GM12865 (cell line): ENCODE measurements around the gene MRAS.

Experiments
- DNase-seq: peaks from one replicate; pipeline ENCODE4 v3.0.0; 2010; ENCODE audit warnings: low read depth
- H3K4me3 ChIP-seq: 2 replicates; pipeline ENCODE4 v1.5.1; 2011; ENCODE audit warnings: mild to moderate bottlenecking, low read depth, low read length, control low read depth
- TF ChIP-seq, protein P1 (sequence below): IDR thresholded peaks from 2 replicates; pipeline ENCODE4 v1.5.1; 2011; ENCODE audit warnings: low read length, control low read depth, low read depth, inconsistent platforms; ENCODE audit not compliant: insufficient read depth; ENCODE audit errors: missing control alignments

The MRAS gene

DNA sequence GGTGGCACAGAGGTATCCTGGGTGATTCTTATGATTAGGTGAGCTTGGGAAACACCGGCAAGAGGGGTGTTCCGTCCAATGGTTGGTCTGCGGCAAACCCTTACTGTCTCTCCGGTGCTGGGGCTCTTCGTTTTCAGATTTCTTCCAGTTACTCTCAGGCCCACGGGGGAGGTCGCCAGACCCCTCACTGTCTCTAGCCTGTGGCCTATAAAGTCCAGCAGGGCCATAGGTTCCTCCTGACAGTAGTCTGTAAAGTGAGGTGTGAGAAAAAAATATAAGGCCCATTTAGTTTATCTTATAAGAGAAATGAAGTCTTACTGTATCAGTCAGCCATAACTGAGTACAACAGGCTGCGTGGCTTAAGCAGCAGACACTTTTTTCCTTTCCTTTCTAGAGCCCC lies 87.5 kb downstream of the MRAS start:
- TF ChIP-seq, protein P1, sequence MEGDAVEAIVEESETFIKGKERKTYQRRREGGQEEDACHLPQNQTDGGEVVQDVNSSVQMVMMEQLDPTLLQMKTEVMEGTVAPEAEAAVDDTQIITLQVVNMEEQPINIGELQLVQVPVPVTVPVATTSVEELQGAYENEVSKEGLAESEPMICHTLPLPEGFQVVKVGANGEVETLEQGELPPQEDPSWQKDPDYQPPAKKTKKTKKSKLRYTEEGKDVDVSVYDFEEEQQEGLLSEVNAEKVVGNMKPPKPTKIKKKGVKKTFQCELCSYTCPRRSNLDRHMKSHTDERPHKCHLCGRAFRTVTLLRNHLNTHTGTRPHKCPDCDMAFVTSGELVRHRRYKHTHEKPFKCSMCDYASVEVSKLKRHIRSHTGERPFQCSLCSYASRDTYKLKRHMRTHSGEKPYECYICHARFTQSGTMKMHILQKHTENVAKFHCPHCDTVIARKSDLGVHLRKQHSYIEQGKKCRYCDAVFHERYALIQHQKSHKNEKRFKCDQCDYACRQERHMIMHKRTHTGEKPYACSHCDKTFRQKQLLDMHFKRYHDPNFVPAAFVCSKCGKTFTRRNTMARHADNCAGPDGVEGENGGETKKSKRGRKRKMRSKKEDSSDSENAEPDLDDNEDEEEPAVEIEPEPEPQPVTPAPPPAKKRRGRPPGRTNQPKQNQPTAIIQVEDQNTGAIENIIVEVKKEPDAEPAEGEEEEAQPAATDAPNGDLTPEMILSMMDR = no peak
- no peak overlapping the region for H3K4me3 ChIP-seq
- DNase-seq = no peak

DNA sequence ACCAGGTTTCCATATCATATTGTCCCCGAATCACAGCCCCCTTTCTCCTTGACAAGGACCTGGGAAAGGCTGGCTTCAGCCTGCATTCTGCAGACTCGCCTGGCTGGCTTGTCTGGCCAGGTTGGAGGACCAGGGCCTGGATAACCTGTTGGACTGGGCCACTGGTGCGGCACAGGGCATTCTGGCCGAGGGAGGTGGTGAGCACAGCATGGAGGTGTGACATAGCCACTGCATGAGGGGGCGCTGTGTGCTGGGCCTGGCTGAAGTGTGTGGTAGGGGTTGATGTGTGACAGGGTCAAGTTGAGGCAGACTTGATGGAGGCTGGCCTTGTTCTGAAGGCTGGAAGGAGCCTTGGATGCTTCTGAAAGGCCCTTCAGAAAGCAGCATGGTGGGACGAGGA lies 88.9 kb downstream of the MRAS start:
- TF ChIP-seq, protein P1 = no peak
- no peak overlapping the region for H3K4me3 ChIP-seq
- DNase-seq = no peak

DNA sequence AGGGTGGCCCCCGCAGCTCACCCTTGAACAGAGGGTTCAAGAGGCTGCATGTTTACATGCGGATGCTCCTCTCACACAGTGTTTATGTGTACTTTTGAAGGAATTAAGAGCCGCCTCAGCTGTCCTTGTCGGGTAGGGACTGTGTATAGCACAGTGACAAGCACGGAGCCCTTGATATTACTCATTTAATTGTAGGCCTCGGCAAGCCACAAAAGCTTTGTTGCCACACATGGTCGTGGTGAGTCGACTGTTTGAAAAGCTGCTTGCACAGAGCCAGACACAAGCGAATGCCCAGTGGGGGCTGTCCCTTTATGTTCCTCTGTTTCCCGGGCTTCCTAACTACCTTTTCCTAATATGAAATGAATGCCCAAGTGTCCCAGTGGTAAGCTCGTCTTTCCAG lies 90.5 kb downstream of the MRAS start:
- DNase-seq = no peak
- no peak overlapping the region for H3K4me3 ChIP-seq
- TF ChIP-seq, protein P1 = no peak

DNA sequence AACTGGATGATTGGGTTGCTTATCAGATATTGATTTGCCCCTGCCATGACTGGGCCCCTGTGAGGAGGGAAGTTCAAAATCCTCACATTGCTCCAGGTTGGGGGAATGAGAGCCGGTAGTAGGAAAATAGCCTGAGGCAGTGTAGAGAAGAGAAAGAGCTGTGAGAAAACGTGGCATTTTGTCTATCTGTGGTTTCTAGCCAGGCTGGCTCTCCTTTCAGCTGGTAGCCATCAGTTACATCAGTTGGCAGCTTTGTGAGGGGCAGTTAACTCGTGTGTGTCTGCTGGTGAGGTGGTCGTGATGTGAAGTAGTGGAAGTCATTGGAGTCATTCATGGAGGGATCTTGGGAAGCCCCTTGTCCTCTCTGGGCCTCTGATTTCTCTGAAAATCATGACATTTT lies 91.3 kb downstream of the MRAS start:
- no peak overlapping the region for H3K4me3 ChIP-seq
- DNase-seq = no peak
- TF ChIP-seq, protein P1 = no peak

DNA sequence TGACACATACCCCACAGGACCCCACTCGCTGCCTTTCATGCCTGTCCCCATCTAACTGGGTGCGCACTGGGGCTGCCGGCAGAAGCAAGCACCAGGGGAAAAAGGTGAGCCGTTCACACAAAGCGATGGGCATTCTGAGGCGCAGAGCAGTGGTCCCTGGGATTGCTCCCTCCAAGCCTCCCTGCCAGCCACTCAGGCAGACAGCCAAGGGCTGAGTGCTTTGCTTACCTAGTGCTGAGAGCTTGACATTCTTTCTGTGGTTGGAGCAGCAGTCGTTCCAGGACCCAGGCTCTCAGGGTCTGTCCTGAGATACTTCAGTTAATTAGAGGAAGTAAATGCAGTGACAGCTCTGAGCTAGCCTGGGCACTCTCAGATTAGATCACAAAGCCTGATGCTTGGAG lies 91.7 kb downstream of the MRAS start:
- DNase-seq = no peak
- TF ChIP-seq, protein P1 = no peak
- H3K4me3 ChIP-seq = no peak overlapping the region

DNA sequence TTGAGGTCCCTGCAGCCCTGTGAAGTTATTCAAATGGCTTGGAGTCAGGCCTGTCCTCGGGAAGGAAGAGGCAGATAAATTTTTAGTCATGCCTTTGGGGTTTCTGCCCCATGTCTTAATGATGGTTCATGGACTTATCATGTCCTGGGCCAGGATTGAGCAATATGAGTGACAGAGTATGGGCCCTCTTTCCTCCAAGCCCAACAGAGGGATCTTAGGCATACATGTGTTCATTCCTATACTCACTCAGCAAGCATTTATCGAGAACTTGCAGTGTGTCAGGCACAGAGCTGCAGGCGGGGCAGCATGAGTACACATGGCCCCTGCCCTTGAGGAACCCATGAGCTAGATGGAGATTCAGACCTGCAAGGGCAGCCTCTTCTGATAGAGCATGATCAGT lies 92.2 kb downstream of the MRAS start:
- H3K4me3 ChIP-seq = no peak overlapping the region
- no peak for DNase-seq
- TF ChIP-seq, protein P1 = no peak

DNA sequence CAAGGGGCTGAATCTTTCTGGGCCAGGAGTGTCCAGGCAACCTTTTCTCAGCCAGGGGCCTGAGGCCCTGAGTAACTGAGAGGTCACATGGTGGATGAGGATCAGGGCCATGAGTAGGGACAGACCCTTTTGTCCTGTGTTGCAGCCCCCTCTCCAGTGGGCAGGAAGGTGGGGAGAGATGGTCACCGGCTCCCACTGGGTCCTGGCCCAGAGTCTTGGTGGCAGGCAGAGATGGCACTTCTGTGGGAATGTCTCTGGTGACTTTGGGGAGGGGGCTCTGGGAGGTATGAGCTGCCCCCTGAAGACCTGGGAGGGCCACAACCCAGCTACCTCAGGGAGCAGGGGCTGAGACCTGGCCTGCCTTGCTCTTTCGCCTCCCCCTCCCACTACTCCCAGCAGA lies 92.9 kb downstream of the MRAS start:
- DNase-seq = no peak
- TF ChIP-seq, protein P1 = no peak
- H3K4me3 ChIP-seq = no peak overlapping the region
